ENCODE results near the gene WDFY1.
A peak's percentile ranks its signal among the peaks of the same experiment; 100 is the strongest.
"Not testable (repeated sequence)": the region's sequence is repeated elsewhere in the genome, so short reads cannot be mapped to it uniquely, and the experiment has no call there.

Gene WDFY1

DNA sequence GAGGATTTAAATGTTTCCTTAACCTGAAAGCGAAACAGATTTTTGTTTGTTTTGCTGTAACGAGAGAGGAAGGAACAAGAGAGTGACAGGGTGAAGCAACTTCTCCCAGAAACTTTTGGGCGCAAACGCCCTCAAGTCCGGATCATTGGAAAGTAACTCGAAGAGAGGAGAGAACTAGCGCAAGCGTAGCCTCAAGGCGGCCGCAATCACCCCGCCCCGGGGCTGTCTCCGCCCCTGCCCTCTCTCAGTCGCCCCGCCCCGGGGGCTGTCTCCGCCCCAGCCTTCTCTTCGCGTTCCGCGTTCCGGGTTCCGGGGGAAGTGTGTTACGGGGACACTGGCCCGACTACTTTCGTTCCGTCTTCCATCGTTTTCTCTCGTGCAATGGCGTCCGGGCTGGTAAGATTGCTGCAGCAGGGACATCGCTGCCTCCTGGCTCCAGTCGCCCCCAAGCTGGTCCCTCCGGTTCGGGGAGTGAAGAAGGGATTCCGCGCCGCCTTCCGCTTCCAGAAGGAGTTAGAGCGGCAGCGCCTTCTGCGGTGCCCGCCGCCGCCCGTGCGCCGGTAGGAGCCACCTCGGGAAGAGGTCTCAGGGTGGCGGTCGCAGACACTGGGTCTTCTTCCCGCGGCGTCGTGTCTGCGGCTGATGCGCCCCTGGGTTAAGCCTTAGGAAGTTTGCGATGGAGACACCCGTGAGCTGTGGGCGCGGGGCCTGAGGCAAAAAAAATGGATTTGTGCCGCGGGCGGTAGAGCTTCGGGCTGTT, 12.1 kb upstream of the WDFY1 start, which contains the start of gene MRPL44:
MRPL44 (plus strand) TSS at position 372 of the 760 bp plus-strand sequence; CDS start at position 382, 10 bp downstream.
- peak; percentile 96 for DNase-seq

DNA sequence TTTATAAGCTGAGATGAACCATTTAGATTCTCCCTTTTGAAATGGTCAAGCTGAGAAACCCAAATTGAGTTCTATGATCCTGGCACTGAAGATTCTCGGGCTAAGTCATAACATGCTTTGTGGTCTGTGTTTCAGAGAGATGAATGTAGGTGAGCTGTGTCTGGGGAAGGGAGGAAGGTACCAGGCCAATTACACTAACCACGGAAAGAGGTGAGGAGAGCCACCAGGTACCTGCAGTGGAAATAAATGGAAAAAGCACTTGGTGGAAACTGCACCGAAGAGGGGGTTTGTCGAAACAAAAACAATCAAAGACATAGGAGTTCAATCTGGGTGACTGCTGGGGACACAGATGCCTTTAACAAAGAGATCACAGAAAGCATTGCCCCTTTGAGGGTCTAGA, 11.2 kb upstream of the WDFY1 start:
- DNase-seq = no peak

DNA sequence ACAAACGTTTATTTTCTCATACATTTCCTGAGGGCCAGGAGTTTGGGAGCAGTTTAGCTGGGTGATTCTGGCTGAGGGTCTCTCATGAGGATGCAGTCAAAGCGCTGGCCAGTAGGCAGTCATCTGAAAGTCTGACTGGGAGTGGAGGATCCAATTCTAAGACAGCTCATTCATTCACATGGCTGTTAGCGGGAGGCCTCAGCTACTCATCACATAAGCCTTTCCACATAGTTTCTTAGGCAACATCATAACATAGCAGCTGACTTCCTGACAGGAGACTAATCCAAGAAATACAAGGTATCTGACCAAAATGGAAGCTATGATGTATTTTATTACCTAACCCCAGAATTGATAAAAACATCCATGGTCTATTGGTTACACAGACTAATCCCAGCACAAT, 9.3 kb upstream of the WDFY1 start:
- DNase-seq = no peak

DNA sequence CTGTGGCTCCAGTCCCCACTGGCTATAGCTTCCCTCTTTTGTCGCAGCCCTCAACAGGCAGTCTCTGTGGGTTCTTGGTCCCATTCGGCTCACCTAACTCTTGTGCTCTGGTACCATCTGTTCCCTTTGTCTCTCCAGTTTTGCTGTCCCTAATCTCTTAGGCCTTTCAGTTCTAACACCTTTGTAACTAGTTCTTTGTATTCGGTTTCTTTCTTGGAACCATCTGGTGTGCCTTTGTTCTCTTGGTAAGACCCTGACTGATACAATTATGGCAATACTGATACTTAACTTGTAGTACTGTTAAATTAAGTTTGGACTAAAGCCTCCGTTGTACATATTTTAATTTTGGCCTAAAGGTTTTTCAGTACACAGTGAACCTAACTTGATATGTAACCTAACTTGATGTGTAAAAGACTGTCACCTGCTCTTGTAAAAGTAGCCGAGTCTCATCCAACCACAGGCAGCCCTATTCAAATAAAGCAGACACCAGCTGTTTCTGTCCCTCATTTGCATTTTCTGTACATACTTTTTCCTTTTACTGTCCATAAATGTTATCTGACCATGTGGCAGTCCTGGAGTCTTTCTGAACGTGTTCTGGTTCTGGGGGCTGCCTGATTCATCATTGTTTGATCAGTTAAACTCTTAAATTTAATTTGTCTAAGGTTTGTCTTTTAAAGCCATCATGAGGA, 7.3 kb upstream of the WDFY1 start:
- no peak for DNase-seq

DNA sequence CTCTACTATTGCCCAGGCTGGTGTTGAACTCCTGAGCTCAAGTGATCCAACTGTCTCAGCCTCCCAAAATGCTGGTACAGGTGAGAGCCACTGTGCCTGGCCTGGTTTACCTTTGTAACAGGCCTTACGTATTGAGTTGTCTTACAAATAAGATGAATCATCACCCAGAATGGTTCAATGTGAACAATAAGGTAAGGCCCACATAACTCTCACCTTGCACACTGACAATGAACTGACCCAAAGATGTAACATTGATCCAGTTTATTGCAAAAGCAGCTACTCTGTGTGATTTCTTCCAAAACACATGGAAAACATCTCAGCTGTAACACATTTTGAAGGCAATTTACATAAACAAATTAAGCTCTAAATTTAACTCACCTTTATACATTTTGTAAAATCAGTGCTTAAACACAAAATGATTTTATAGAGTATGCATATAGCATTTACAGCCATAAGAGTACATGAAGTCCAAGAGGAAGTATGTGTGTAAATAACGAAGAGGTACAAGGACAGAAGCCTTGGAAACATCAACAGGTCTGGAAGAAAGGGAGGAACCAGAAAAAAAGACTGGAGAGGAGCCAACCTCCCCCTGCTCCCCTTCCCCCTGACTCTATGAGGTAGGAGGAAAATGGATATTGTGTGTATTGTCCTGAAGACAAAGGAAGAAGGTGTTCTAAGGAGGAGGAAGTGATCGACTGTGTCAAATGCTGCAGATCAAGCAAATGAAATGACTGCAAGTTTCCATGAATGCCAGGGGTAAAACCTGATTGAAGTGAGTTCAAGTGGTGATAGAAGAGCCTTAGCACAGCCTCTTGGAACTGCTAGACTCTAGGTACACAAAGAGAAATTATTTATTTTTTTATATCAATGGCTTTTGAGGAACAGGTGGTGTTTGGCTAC, 5.6 kb upstream of the WDFY1 start:
- no peak for DNase-seq

DNA sequence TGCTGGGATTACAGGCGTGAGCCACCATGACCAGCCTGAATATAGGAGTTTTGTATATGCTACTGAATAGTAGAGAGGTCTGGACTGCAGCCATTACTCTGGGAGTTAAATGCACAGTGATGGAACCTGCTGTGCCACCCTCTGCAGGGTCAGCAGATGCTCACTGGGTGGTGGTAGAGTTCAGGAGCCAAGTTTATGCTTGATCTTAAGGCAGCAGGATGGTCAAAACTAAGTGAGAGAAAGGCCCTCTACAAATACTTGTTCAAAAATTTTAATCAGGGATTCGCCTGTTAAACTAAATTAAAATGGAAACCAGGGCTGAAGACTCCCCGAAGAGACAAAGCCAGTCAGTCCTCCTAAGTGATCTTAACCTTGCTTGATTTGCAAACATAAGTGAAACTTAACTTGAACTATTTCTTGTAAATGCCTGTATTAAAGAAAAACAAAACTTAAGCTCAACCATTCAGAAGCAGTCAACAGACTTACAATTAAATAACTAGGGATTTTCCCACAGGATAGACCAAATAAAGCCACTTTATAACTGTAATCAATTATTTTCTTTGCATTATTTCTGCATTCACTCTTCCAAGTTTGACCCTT, 4.2 kb upstream of the WDFY1 start:
- DNase-seq = no peak

DNA sequence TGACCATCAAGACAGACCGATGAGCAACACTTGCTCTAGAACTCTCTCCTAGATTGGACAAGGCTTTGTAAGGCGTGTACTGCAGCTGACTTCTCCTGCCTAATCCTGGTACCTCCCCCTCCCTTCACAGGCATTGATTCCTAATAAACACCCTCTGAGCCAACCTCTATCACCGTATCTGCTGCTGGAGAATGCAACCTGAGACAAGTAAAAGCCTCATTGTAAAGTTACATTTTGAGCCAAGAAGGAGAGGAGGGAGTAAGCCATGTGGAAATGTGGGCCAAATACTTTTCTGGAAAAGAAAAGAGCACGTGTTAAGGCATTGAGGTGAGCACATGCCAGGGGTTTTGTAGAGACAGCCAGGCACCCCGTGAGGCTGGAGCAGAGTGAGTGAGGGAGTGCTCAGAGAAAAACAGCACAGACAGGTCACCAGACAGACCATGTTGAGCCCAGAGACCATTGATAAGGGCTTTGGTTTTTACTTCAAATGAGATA, 2.6 kb upstream of the WDFY1 start:
- no peak for DNase-seq

DNA sequence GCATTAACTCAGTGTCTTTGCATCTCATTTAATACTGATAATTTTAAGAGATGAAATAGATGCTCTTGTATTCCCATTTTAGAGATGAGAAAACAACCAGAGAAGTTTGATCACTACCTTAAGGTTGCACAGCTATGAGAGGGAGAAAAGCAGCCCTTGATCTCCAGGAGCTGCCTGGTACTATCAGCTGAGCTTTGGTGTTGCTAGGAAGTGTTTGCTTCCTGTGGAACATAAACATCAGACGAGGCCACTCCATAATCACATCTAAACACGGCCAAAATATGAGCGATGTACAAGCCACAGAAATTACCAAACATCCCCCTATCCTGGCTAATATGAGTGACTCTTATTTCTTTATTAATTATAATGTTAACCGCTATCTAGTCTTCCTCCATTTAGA, 620 bp upstream of the WDFY1 start:
- no peak for DNase-seq

DNA sequence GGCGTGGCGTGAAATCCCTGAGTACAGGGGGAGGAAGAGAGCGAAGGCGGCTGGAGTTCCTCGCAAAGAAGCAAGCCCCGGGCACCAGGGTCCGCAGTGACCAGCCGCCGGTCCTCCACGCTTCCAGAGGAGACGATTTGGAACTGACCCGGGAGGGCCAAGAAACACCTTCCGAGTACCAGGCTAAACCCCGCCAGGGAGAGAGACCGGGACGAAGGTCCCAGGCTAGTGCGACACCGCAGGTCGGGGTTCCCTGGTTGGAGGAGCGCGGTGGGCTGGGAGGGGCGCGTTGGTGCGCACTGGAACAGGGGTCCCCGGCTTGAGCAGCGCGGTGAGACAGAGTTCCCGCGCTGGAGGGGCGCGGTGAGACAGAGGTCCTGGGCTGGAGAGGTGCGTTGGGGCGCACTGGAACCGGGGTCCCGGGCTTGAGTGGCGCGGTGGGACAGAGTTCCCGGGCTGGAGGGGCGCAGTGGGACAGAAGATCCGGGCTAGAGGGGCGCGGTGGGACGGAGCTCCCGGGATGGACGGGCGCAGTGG, 901 bp downstream of the WDFY1 start:
- DNase-seq = peak; percentile 52

DNA sequence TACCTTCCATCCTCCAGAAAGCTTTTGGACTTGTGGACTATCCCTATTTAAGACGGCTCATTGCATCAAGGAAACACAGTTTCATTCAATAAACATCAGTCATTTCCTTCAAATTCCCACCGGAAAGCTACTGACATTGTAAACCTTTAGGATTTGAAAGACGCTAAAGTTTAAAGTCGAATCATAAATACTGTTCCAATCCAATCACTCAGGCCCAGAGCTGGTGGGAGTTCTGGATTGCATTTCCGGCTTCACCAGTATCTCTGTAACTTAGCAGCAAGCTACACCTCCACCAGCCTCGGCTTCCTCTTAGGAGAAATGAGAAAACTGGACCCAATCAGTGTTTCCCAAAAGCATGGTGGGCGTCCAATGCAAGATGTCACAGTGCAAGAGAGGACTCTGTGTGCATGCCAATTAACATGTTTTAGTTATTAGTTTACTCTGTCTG, 1.6 kb downstream of the WDFY1 start:
- no peak for DNase-seq

DNA sequence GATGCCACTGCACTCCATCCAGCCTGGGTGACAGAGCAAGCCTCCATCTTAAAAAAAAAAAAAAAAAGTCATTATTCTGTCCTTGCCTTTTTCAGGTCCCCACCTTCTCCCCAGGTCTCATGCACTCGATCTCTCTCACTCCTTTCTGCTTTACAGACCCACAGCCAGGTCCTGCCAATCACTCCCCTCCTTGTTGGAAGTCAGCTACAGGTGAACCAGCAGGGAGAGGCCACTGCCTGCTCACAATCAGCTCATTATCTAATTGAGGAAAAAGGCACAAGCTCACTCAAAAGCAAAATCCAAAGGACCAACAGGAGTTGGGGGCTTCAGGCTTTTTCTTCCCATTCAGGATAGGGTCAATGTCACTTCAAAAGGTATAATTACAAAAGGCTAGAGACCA, 2.0 kb downstream of the WDFY1 start:
- DNase-seq = no peak

DNA sequence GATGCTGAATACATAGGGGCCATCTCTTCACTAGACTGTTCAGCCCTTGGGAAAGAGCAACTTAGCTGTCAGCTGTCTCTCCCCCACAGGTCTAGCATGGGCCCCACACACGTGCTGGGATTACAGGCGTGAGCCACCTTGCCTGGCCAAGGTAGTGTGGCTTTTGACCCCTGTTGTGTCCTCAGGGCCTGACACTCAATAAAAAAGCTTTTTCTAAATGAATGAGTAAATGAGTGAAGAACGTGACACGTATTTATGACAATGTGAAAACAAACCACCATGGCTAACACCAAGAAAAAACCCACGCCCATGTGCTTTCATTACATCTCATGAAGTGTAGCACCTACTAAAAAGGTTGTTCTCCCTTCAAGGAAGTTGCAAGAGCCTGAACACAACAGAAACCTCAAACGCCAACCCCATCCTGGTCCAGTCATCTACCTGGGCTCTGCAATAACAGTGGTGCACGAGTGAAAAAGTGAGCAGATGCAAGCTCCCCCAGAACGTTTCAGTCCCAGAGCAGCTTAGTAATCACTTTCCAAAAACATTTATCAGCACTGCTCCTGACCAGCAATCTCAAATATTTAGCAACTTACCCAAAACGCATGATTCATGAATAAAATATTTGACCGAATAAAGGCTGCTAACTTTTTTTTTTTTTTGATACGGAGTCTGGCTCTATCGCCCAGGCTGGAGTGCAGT, 3.4 kb downstream of the WDFY1 start:
- no peak for DNase-seq

DNA sequence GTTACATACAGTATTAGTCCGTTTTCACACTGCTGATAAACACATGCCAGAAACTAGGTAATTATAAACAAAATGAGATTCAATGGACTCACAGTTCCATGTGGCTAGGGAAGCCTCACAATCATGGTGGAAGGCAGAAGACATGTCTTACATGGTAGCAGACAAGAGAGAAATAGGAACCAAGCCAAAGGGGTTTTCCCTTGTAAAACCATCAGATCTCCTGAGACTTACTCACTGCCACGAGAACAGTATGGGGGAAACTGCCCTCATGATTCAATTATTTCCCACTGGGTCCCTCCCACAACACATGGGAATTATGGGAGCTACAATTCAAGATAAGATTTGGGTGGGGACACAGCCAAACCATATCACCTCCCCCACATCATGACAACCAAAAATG, 5.7 kb downstream of the WDFY1 start:
- DNase-seq = not testable (repeated sequence)

DNA sequence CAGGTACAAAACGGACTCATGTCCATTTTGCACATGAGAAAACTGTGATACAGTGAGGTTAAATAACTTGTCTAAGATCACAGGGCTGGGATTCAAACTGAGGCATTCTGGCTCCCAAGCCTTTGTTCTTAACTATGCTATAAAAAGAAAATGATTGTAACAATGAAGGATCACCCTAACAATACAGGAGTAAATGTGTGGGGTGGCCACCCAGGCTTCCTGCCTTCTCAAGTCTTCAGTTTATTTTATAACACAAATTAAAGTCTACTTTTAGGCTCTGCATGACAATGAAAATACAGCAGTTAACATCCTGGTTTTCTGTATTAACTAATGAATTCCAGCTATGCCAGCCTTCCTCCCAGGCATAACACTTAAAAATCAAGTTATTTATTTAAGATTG, 7.6 kb downstream of the WDFY1 start:
- DNase-seq = no peak

DNA sequence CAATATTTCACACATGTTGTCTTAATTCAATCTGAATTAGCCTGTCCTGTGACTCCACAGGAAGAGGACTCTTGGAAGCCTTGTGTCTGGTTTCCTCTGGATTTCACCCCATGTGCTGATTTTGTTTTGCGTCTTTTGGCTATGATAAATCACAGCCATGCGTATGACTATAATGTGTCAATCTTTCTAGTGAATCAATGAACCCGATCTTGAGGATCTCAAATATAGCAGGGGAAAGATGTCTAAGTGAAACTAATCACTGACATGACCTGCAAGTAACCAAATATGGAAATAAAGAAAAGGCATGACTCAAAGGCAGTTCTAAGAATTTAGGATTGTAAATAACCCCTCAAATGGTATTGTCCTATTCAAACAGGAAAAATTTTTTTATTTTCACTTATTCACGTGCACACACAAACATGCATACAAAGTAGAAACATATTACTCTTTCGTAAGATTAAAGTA, 8.2 kb downstream of the WDFY1 start:
- no peak for DNase-seq

DNA sequence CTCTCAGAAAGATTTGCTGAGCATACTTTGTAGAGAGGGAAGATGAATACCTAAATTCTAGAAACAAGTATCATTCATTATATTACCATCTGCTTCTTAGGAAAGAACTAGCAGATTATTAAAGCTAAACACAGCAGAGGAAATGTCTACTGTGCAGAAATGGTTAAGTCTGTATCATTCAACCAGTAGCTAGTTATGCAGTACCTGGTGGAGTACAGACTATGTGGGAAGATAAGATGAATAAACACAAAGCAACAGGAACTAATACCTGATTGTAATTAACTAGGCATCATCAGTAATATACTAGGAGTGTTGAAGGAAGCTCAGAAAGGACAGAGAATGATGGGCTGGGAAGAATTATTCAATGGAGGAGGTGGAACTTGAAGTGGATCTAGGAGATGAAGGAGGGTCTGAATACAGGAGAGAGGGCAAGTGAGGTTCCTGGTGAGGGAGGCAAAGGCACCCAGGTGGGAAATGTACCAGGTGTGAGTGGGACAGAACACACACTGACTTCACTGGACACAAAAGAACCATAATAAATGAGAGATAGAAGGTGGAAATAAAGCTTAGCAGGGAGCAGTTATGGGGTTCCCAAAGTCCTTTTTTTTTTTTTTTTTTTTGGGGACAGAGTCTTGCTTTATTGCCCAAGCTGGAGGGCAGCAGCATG, 9.5 kb downstream of the WDFY1 start:
- no peak for DNase-seq

DNA sequence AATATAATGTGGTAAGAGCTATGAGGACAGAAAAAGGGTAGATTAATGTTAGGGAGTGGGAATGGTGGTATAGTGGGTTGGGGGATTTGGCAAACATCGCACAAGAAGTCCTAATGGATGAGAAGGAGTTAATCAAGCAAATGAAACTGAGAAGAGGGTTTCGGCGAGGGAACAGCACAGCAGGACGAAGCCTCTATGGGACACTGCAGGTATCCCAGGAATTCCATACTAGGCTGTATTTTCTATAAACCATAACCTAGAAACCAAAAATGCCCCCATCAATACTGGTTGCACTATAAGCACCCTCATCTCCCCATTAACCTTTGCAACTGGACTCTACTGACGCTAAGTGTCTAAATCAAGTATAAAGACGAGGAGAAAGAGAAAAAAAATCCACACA, 10.3 kb downstream of the WDFY1 start:
- DNase-seq = no peak

DNA sequence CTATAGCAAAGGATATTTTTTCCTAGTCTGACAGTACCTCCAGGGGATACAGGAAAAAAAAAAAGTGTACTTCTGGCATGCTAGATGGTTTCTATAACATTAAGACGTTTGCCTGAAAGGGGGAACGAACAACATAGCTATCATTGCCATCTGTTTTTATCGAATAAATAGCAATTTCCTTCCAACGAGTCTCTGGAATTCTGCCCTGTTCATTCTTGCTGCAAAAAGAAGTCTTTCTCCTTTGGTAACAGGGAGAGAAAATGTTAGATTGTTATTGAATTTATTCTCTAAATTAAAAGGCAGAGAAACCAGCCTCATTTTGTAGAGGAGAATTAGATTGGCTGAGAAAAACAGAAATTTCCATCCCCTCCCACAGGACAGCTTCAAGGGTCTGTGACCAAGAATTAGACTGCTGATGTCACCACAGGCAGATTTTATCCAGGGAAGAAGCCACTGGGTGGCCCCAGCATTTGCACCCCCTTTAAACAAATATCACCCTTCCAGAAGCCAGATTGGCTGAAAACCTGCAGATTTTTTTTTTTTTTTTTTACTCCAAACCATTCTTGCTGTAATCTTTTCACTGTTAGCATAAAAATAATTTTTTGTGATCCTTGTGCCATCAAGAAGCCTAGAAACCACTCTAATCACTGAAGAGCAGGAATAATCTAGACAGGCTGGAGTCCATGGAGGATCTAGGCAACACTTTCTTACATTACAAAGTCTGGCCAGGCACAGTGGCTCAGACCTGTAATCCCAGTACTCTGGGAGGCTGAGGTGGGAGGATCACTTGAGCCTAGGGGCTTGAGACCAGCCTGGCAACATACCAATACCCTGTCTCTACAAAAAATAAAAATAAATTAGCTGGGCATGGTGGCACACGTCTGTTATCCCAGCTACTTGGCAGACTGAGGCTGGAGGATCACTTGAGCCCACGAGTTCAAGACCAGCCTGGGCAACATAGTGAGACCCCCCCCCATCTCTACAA, 12.0 kb downstream of the WDFY1 start:
- no peak for DNase-seq

DNA sequence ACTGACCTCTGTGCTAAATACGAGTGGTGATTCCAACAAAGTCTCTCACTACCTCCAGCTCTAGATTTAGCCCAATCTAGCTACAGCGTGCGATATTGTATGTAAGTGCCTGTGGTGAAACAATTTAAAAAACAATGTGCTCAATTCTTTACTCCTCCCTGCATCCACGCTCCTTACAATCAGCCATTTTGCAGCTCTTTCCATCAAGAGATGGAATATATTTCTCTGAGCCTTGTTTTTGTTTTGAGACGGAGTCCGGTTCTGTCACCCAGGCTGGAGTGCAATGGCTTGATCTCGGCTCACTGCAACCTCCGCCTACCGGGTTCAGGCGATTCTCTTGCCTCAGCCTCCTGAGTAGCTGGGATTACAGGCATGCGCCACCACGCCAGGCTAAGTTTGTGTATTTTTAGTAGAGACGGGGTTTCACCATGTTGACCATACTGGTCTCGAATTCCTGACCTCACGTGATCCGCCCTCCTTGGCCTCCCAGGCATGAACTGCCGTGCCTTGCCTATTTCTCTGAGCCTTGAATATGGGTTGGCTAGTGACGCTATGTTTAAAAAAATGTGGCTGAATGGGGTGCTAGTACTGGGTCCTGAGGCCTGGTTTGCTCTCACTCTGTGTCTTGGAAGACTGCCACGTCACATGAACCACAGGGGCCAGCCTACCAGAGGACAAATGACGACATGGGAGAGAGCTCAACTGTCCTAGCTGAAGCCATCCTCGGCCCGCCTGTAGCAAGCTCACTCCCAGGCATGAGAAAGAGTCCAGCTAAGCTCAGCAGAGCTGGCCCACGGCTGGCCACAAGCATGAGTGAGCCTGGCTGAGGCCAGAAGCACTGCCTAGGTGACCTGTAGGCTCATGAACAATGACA, 14.8 kb downstream of the WDFY1 start:
- DNase-seq = no peak
